ENCODE data around the gene PLXNA4.

GRCh38 chr7:132498319-132498718 is 78.0 kb downstream of the PLXNA4 start:
- no peak for TF ChIP-seq MEF2A (IDR thresholded peaks at IDR 0.05; ENCODE audit: control insufficient read depth, low read depth, low read length)
- TF ChIP-seq, protein P1, sequence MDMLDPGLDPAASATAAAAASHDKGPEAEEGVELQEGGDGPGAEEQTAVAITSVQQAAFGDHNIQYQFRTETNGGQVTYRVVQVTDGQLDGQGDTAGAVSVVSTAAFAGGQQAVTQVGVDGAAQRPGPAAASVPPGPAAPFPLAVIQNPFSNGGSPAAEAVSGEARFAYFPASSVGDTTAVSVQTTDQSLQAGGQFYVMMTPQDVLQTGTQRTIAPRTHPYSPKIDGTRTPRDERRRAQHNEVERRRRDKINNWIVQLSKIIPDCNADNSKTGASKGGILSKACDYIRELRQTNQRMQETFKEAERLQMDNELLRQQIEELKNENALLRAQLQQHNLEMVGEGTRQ (CRISPR knock-in tag; IDR thresholded peaks at IDR 0.05), result no peak
- no peak for TF ChIP-seq NFIC (IDR thresholded peaks at IDR 0.05)
- TF ChIP-seq, protein P2, sequence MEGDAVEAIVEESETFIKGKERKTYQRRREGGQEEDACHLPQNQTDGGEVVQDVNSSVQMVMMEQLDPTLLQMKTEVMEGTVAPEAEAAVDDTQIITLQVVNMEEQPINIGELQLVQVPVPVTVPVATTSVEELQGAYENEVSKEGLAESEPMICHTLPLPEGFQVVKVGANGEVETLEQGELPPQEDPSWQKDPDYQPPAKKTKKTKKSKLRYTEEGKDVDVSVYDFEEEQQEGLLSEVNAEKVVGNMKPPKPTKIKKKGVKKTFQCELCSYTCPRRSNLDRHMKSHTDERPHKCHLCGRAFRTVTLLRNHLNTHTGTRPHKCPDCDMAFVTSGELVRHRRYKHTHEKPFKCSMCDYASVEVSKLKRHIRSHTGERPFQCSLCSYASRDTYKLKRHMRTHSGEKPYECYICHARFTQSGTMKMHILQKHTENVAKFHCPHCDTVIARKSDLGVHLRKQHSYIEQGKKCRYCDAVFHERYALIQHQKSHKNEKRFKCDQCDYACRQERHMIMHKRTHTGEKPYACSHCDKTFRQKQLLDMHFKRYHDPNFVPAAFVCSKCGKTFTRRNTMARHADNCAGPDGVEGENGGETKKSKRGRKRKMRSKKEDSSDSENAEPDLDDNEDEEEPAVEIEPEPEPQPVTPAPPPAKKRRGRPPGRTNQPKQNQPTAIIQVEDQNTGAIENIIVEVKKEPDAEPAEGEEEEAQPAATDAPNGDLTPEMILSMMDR (IDR thresholded peaks at IDR 0.05 in 2 of 3, conservative IDR thresholded peaks at IDR 0.05 in 1 of 3; ENCODE audit: insufficient read depth in 2 of 3, low read depth in 1 of 3, low read length in 3 of 3), result no peak
- no peak for TF ChIP-seq EZH2 (IDR thresholded peaks at IDR 0.05; ENCODE audit: borderline replicate concordance, low read depth, low read length)
- no peak for TF ChIP-seq ZNF274 (IDR thresholded peaks at IDR 0.05; ENCODE audit: borderline replicate concordance, low read depth, low read length)
- TF ChIP-seq RAD21 (CRISPR knock-in tag; conservative IDR thresholded peaks at IDR 0.05 in 1 of 2, IDR thresholded peaks at IDR 0.05 in 1 of 2), result no peak
